WTC11 (cell line): ENCODE results near the gene ATRIP.

Experiments used
- ERG ChIP-seq: fragments of 250-450 bp; sonication (Bioruptor Pico); IDR thresholded peaks from 2 replicates; pipeline ENCODE4 v1.8.0; 2021; ENCODE audit warnings: mild to moderate bottlenecking
- ESRRA ChIP-seq: sonication (generic); formaldehyde crosslinking; IDR thresholded peaks from 2 replicates; pipeline ENCODE4 v1.8.1; 2022; ENCODE audit warnings: mild to moderate bottlenecking, missing genetic modification reagents, borderline replicate concordance
- ETV6 ChIP-seq: sonication (generic); formaldehyde crosslinking; IDR thresholded peaks from 2 replicates; pipeline ENCODE4 v1.8.1; 2022; ENCODE audit warnings: mild to moderate bottlenecking, missing genetic modification reagents
- IRF2 ChIP-seq: sonication (generic); formaldehyde crosslinking; IDR thresholded peaks from 2 replicates; pipeline ENCODE4 v1.8.0; 2022; ENCODE audit warnings: low read depth, missing genetic modification reagents, borderline replicate concordance
- JUN ChIP-seq: sonication (generic); formaldehyde crosslinking; IDR thresholded peaks from 2 replicates; pipeline ENCODE4 v1.8.0; 2023; ENCODE audit warnings: mild to moderate bottlenecking, missing genetic modification reagents
- NR2C2 ChIP-seq: sonication (generic); formaldehyde crosslinking; IDR thresholded peaks from 2 replicates; pipeline ENCODE4 v1.8.0; 2022; ENCODE audit warnings: mild to moderate bottlenecking, missing genetic modification reagents
- SMAD4 ChIP-seq: sonication (generic); formaldehyde crosslinking; IDR thresholded peaks from 2 replicates; pipeline ENCODE4 v1.8.0; 2022; ENCODE audit warnings: mild to moderate bottlenecking, missing genetic modification reagents
- SP1 ChIP-seq: sonication (generic); formaldehyde crosslinking; conservative IDR thresholded peaks from 2 replicates; pipeline ENCODE4 v1.8.1; 2022; ENCODE audit warnings: missing genetic modification reagents
- TP53 ChIP-seq: sonication (generic); formaldehyde crosslinking; IDR thresholded peaks from 2 replicates; pipeline ENCODE4 v1.8.1; 2023; ENCODE audit warnings: mild to moderate bottlenecking, missing genetic modification reagents
- ZNF219 ChIP-seq: sonication (generic); formaldehyde crosslinking; IDR thresholded peaks from 2 replicates; pipeline ENCODE4 v1.8.0; 2023; ENCODE audit warnings: missing genetic modification reagents, mild to moderate bottlenecking, borderline replicate concordance
- TF ChIP-seq, protein P1 (sequence below): sonication (generic); formaldehyde crosslinking; IDR thresholded peaks from 2 replicates; pipeline ENCODE4 v1.8.0; 2022; ENCODE audit warnings: mild to moderate bottlenecking, missing genetic modification reagents
- TF ChIP-seq, protein P2 (sequence below): sonication (generic); formaldehyde crosslinking; IDR thresholded peaks from 2 replicates; pipeline ENCODE4 v1.8.1; 2022; ENCODE audit warnings: mild to moderate bottlenecking, moderate library complexity, missing genetic modification reagents
- TF ChIP-seq, protein P3 (sequence below): sonication (generic); formaldehyde crosslinking; IDR thresholded peaks from 2 replicates; pipeline ENCODE4 v1.8.1; 2023; ENCODE audit warnings: mild to moderate bottlenecking, missing genetic modification reagents, borderline replicate concordance
- TF ChIP-seq, protein P4 (sequence below): fragments of 200-600 bp; IDR thresholded peaks from 2 replicates; pipeline ENCODE4 v1.8.0; 2022; ENCODE audit warnings: antibody characterized with exemption

DNA sequence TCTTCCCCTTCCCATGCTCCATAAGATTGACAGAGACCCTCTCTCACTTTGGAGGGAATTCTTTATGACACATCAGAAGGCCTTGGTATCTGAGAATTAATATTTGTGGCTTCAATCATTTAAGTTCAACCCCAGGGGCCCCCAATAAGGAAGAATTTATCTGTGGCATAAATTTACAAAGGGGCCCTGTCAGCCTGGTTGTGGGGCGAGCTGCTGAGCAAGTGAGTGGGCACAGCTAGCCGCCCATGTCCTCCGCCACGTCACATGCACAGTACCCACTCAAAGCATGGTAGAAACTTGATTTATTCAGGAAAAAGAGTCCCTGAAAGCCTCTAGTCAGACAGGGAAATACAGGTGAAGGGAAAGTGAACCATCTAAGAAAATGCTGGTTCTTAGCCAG, 30.0 kb upstream of the ATRIP start:
- TF ChIP-seq, protein P1, sequence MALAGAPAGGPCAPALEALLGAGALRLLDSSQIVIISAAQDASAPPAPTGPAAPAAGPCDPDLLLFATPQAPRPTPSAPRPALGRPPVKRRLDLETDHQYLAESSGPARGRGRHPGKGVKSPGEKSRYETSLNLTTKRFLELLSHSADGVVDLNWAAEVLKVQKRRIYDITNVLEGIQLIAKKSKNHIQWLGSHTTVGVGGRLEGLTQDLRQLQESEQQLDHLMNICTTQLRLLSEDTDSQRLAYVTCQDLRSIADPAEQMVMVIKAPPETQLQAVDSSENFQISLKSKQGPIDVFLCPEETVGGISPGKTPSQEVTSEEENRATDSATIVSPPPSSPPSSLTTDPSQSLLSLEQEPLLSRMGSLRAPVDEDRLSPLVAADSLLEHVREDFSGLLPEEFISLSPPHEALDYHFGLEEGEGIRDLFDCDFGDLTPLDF (CRISPR knock-in tag) = no peak
- TF ChIP-seq, protein P2, sequence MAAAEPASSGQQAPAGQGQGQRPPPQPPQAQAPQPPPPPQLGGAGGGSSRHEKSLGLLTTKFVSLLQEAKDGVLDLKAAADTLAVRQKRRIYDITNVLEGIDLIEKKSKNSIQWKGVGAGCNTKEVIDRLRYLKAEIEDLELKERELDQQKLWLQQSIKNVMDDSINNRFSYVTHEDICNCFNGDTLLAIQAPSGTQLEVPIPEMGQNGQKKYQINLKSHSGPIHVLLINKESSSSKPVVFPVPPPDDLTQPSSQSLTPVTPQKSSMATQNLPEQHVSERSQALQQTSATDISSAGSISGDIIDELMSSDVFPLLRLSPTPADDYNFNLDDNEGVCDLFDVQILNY = no peak
- TF ChIP-seq, protein P3, sequence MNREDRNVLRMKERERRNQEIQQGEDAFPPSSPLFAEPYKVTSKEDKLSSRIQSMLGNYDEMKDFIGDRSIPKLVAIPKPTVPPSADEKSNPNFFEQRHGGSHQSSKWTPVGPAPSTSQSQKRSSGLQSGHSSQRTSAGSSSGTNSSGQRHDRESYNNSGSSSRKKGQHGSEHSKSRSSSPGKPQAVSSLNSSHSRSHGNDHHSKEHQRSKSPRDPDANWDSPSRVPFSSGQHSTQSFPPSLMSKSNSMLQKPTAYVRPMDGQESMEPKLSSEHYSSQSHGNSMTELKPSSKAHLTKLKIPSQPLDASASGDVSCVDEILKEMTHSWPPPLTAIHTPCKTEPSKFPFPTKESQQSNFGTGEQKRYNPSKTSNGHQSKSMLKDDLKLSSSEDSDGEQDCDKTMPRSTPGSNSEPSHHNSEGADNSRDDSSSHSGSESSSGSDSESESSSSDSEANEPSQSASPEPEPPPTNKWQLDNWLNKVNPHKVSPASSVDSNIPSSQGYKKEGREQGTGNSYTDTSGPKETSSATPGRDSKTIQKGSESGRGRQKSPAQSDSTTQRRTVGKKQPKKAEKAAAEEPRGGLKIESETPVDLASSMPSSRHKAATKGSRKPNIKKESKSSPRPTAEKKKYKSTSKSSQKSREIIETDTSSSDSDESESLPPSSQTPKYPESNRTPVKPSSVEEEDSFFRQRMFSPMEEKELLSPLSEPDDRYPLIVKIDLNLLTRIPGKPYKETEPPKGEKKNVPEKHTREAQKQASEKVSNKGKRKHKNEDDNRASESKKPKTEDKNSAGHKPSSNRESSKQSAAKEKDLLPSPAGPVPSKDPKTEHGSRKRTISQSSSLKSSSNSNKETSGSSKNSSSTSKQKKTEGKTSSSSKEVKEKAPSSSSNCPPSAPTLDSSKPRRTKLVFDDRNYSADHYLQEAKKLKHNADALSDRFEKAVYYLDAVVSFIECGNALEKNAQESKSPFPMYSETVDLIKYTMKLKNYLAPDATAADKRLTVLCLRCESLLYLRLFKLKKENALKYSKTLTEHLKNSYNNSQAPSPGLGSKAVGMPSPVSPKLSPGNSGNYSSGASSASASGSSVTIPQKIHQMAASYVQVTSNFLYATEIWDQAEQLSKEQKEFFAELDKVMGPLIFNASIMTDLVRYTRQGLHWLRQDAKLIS (CRISPR knock-in tag) = no peak
- no peak for TF ChIP-seq NR2C2 (CRISPR knock-in tag)
- TF ChIP-seq, protein P4, sequence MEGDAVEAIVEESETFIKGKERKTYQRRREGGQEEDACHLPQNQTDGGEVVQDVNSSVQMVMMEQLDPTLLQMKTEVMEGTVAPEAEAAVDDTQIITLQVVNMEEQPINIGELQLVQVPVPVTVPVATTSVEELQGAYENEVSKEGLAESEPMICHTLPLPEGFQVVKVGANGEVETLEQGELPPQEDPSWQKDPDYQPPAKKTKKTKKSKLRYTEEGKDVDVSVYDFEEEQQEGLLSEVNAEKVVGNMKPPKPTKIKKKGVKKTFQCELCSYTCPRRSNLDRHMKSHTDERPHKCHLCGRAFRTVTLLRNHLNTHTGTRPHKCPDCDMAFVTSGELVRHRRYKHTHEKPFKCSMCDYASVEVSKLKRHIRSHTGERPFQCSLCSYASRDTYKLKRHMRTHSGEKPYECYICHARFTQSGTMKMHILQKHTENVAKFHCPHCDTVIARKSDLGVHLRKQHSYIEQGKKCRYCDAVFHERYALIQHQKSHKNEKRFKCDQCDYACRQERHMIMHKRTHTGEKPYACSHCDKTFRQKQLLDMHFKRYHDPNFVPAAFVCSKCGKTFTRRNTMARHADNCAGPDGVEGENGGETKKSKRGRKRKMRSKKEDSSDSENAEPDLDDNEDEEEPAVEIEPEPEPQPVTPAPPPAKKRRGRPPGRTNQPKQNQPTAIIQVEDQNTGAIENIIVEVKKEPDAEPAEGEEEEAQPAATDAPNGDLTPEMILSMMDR = no peak
- no peak for TF ChIP-seq ETV6 (CRISPR knock-in tag)
- TF ChIP-seq ESRRA (CRISPR knock-in tag) = no peak
- no peak for TF ChIP-seq ERG (CRISPR knock-in tag)
- no peak for TF ChIP-seq SMAD4
- no peak for TF ChIP-seq ZNF219
- TF ChIP-seq IRF2 (CRISPR knock-in tag) = no peak
- no peak for TF ChIP-seq TP53 (CRISPR knock-in tag)
- TF ChIP-seq JUN (CRISPR knock-in tag) = no peak
- TF ChIP-seq SP1 = no peak
